Left ventricle myocardium superior (tissue), 1 donor: ENCODE measurements around the gene SPEM2. TPM values are rescaled to one million over a fixed set of nuclear protein-coding genes. Genes with fewer than 3 reads are reported as not detected.

Experiments used
- ATAC-seq: fragments of 200-7000 bp; cut with Tn5 transposase; one replicate; pipeline ENCODE4 v1.9.1; 2020; ENCODE audit warnings: mild to moderate bottlenecking, moderate library complexity
- DNase-seq: peaks from one replicate; pipeline ENCODE4 v3.0.0-alpha.2; 2020
- intact Hi-C: fragments of 100-400 bp; cut with micrococcal nuclease; formaldehyde crosslinking; loops from one replicate; pipeline ENCODE4 v1.11.0; 2022
- total RNA-seq: library from RNA; stranded (reverse); fragmentation: NEBNext Ultra II Directional; extraction: Animal tissue kit (Norgen Biotek cat#: 25700); gene quantifications from one replicate; pipeline ENCODE4 v1.2.1, GENCODE V29; 2021
- donor health status: DM: no; HTN: yes; CAD: no; lungs with severe emphysema.

SPEM2 gene
- total RNA-seq, 1 donor from 2014 or later = not detected

GRCh38 chr17:7438656-7439460 is 13.4 kb downstream of the SPEM2 start:
- ATAC-seq (no peak), DNase-seq (no peak)
- intact Hi-C loops = no loop called here

DNA sequence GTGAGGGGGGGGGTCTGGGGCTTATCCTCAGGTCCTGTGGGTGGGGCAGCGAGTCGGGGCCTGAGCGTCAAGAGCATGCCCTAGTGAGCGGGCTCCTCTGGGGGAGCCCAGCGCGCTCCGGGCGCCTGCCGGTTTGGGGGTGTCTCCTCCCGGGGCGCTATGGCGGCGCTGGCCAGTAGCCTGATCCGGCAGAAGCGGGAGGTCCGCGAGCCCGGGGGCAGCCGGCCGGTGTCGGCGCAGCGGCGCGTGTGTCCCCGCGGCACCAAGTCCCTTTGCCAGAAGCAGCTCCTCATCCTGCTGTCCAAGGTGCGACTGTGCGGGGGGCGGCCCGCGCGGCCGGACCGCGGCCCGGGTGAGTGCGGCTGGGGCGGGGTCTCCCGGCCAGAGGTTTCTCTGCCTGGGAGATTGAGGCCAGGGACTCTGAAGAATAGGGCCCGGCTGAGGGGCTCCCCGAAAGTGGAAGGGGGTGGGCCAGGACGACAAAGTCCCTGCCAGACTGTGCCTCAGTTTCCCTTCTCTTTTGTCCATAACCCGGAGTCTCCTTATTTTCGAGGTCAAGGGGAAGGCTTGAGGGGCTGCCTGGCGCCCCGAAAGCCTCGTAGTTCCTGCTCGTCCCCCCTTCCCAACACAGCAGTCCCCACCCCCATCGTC is 14.2 kb downstream of the SPEM2 start, which contains the start of gene FGF11:
Gene FGF11 (plus strand): TSS at position 51 of the 651 bp plus-strand sequence. CDS start 109 bp downstream, at position 160.
- DNase-seq = no peak
- intact Hi-C loops = no loop called here

DNA sequence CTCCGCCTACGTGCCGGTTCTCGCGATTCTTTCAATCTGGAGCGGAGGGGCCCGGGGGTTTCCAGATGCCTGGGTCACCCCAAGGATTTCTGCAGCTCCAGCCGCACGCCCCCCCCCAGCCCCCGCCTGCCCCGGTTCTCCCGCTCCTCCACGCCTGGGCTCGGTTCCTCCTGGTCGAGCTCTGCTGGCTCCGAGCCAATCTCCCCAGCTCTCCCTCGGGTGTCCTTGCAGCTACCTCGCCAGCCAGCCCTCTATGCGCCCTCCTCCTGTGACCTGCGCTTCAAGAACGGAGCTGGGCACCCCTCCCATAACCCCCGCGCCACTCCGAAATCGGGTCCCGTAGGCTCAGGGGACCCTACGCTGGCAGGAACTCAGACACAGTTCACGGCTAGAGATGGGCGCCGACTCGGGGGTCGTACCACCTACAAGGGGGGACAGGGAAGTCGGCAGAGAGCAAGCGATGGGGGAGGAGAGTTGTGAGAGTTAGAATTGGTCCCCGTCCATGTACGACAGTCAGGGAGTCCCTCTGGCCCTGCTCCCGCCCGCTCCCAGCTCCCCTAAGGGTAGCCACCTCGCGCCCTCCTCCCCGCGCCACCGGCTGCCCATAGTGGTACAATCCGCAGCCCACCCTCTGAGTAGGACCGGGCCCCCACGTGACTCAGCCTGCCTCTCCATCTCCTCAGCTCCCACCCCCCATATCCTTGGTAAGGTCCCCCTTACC is 14.9 kb downstream of the SPEM2 start:
- ATAC-seq (peak; percentile 14), DNase-seq (peak; percentile 84)
- intact Hi-C loops = no loop called here

More for the DNA sequence above, 14.2 kb downstream of the SPEM2 start, which contains the start of gene FGF11:
- ATAC-seq = no peak

GRCh38 chr17:7440834-7441195 is 15.4 kb downstream of the SPEM2 start:
- DNase-seq = peak; percentile 77
- intact Hi-C loops = no loop called here
- ATAC-seq = peak; percentile 6

DNA sequence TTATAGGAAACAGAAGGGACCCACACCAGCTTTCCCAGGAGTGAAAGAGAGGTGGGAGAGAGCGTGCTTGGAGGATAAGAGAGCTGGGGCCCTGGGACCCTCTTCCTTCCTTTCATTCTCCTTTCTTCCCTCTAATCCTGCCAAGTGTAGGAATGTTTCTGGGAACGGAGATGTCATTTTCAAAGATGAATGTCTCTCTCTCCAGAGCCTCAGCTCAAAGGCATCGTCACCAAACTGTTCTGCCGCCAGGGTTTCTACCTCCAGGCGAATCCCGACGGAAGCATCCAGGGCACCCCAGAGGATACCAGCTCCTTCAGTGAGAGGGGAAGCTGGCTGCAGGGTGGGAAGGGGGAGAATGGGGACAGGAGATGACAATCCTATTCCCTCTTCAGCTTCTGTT is 15.8 kb downstream of the SPEM2 start:
- intact Hi-C loops = no loop called here
- DNase-seq = no peak
- ATAC-seq = no peak

DNA sequence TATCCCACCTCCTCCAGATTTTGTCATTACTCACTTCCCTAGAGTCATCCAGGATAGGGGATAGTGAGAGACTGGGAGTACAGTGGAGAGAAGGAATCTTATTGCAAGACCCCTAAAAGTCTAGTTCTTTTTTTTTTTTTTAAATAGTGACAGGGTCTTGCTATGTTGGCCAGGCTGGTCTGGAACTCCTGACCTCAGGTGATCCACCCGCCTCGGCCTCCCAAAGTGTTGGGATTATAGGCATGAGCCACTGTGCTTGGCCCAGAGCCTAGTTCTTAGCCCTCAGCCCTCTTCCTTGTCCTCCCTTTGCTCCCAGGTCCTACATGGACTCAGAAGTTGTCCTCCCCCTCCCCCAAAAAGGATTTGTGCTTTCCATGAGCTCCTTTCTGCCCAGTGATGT is 16.7 kb downstream of the SPEM2 start:
- ATAC-seq = no peak
- intact Hi-C loops = no loop called here
- no peak for DNase-seq

- ATAC-seq (no peak), DNase-seq (no peak)
- intact Hi-C loops = no loop called here
Observed at GRCh38 chr17:7443499-7444485, 18.4 kb downstream of the SPEM2 start.

GRCh38 chr17:7444682-7445618 is 19.5 kb downstream of the SPEM2 start, which contains the start of gene CHRNB1:
CHRNB1 (plus strand) TSS chr17:7445061; CDS start chr17:7445128, 67 bp downstream.
- ATAC-seq (peak; percentile 90), DNase-seq (peak; percentile 91)
- intact Hi-C loops = no loop called here

DNA sequence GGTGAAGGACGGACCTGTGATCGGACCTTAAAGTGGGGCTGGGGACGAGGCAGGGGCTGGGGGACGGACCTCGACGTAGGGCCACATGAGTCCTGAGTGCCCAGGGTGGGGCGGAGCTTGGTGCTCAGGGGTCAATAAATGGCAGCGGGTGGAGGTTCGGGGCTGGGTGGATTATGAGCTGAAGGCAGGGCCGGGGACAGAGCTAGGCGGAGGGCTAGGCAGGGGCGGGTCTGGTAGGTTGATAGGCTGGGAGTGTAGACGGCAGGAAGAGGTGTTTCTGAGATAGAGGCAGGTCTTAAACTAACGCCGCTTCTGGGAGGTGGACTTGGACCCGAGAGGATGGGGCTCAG is 20.2 kb downstream of the SPEM2 start:
- peak; percentile 18 for ATAC-seq
- DNase-seq = peak; percentile 47
- intact Hi-C loops = no loop called here

DNA sequence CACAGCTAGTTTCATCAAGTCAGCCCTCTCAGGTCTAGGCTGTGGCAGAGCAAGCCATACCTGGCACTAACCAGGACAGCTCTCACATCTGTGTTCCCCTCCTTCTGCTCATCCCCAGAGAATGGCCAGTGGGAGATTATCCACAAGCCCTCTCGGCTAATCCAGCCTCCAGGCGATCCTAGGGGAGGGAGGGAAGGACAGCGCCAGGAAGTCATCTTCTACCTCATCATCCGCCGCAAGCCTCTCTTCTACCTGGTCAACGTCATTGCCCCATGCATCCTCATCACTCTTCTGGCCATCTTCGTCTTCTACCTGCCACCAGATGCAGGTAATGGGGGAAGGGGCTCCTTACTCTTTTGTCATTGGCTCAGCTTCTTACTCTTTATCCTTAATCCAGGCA is 23.0 kb downstream of the SPEM2 start:
- ATAC-seq (no peak), DNase-seq (no peak)
- intact Hi-C loops = no loop called here

DNA sequence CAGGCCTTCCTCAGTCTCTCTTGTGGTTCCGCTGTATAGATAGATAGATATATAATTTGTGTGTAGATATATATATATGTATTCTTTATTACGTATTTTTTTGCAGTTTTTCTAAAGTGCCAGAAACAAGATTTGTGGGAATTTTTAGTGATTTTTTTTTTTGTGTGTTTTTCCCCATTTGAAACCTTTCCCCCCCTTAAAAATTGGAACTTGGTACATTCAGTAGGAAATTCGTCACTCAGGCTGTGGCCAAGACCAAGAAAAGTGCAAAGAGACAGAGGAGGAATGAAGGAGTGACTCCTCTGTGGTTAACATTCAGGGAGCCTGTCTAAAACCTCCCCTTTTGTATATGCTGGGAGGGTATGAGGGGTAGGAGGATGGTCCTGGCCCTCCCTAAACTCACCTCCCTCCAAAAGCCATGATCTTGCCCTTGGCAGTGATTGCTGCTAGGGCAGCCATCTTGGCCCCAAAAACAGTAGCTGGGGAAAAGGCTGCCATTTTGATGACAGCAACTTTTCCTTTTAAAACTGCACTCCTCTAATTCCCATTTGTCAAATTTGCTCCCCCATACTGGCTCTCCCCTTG is 34.6 kb downstream of the SPEM2 start:
- DNase-seq (no peak), ATAC-seq (no peak)
- intact Hi-C loops = no loop called here

DNA sequence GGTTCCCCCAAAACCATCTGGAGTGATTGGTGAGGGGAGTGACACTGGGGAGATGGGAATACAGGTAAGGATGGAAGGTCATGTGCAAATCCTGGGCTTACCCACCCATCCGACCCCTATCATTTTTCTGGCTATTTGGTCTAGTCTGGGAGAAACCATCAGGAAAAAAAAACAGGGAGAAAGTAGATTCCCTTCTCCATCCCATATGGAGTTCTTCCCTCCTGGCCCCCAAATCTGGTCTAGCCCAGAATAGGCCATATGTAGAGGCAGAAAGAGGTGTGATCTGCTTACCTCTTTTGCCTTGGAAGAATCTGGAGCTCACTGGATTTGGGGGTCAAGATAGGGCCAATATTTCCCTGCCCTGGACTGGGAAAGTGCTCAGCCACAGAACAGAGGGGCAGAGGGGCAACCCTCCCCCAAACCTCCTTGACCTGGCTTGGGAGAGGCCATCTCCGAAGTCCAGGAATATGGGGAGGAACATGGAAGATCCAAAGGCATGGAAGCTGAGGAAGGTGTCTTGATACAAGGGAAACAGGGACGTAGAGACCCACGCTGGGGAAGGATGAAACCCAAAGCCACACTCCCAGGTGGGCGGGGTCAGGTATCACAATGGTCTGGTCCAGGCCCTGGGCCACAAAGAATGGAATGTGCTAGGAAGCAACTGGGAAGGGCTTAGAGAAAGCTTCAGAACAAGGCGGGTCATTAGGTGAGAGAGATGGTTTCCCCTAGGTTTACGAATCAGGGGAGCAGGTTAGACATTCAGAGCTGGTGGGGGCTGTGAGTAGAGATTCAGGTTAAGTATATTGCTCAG is 35.6 kb downstream of the SPEM2 start:
- no peak for ATAC-seq
- intact Hi-C loops = no loop called here
- DNase-seq = no peak

GRCh38 chr17:7462474-7463371 is 37.3 kb downstream of the SPEM2 start:
- ATAC-seq (no peak), DNase-seq (no peak)
- intact Hi-C loops = no loop called here

DNA sequence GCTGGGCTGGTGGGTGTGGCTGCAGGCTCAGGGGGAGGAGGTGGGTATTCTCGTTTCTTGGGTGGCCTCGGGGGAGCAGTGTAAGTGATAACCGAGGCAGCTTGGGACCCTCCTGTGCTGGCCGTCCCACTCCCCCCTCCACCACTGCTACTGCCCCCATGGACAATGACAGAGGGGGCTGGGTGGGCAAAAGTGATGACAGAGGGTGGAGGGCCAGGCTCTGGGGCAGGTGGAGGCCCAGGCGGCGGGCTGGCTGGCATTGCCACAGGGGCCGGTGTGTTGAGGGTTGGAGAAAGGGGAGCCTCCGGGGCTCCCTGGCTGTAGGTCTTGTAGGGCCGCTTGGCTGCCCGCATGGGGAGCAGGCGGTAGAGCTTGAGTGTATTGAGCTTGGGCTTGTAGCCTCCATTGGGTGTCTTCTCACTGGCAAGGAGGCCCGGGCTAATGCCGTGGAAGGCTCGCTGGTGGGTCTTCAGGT is 38.0 kb downstream of the SPEM2 start:
- ATAC-seq (no peak), DNase-seq (no peak)
- intact Hi-C loops = no loop called here

GRCh38 chr17:7464081-7464480 is 38.7 kb downstream of the SPEM2 start:
- no peak for ATAC-seq
- intact Hi-C loops = no loop called here
- DNase-seq = no peak
